Mammary epithelial cell (primary cell): ENCODE data around the gene GLCE.

ENCODE experiments used
- CTCF ChIP-seq, 2 donors: IDR thresholded peaks in 1 of 2; conservative IDR thresholded peaks in 1 of 2; 2 replicates each; pipeline ENCODE4 v1.5.1; 2011 to 2012; ENCODE audit warnings: inconsistent platforms in 2 of 2, low read length in 2 of 2, mild to moderate bottlenecking in 2 of 2, control low read depth in 1 of 2, low read depth in 1 of 2; ENCODE audit not compliant: insufficient read depth in 1 of 2; ENCODE audit errors: extremely low read depth in 1 of 2
- EZH2 ChIP-seq: IDR thresholded peaks from 2 replicates; pipeline ENCODE4 v1.6.1; 2012; ENCODE audit warnings: low read length, inconsistent platforms, borderline replicate concordance

- no peak for TF ChIP-seq CTCF (conservative IDR thresholded peaks at IDR 0.05 in 1 of 2, IDR thresholded peaks at IDR 0.05 in 1 of 2; ENCODE audit: extremely low read depth in 1 of 2, insufficient read depth in 1 of 2, low read depth in 1 of 2, low read length in 2 of 2)
- no peak for TF ChIP-seq EZH2
Measured at GRCh38 chr15:69226023-69226355, 65.6 kb downstream of the GLCE start.
